Measurements from ENCODE around the gene SIT1. TPM values are rescaled to one million over a fixed set of nuclear protein-coding genes. Genes with fewer than 3 reads are reported as not detected.

SIT1 gene
- total and polyA plus RNA-seq, 10 donors, result 24.2 to 82.7 (median 41.1) TPM

- Histone ChIP-seq H3K9me3 (no peaks in the 10 kb centered on the region), H3K27ac (no peak overlapping the region), H3K4me1 (peaks cover 0 to 5% (median 0%) of the 10 kb centered on the region in 6 donors), H3K4me3 (no peak overlapping the region), H3K27me3 (replicated peaks in 1 of 7) (no peaks in the 10 kb centered on the region), H3K36me3 (no peaks in the 10 kb centered on the region)
- TF ChIP-seq POLR2AphosphoS5 (IDR thresholded peaks at IDR 0.05), result no peak
- no peak for TF ChIP-seq POLR2A (IDR thresholded peaks at IDR 0.05)
- TF ChIP-seq CTCF (IDR thresholded peaks at IDR 0.05 in 8 of 11, conservative IDR thresholded peaks at IDR 0.05 in 3 of 11), result no peak
- 60 to 83% (median 78%) methylated on average over 2 of the region's 2 CpGs for WGBS, 5 donors
- intact Hi-C loops (cut with DNase I; ENCODE audit: low total_unique reads), result no loop called here
- no peak for DNase-seq
These were observed 23.2 kb downstream of the SIT1 start for GRCh38 chr9:35627575-35627974.

GRCh38 chr9:35619800-35620158, 31.0 kb downstream of the SIT1 start:
- H3K27me3 ChIP-seq (replicated peaks in 1 of 7), result no peaks in the 10 kb centered on the region
- DNase-seq, result peak; percentile 87
- H3K4me1 ChIP-seq, result peaks cover 17 to 77% (median 61%) of the 10 kb centered on the region in 6 donors
- H3K4me3 ChIP-seq, result peak overlapping the region in 2 of 8 donors; percentile 52 to 82
- intact Hi-C loops (cut with DNase I; ENCODE audit: low total_unique reads), result no loop called here
- 10 to 23% (median 15%) methylated on average over 2 of the region's 2 CpGs for WGBS, 5 donors
- TF ChIP-seq POLR2A (IDR thresholded peaks at IDR 0.05) (no peak), CTCF (IDR thresholded peaks at IDR 0.05 in 8 of 11, conservative IDR thresholded peaks at IDR 0.05 in 3 of 11) (no peak), POLR2AphosphoS5 (IDR thresholded peaks at IDR 0.05) (no peak)
- peaks cover 0 to 17% (median 0%) of the 10 kb centered on the region in 6 donors for H3K36me3 ChIP-seq
- peak overlapping the region; percentile 72 to 94 (median 84) for H3K27ac ChIP-seq
- no peaks in the 10 kb centered on the region for H3K9me3 ChIP-seq

GRCh38 chr9:35618854-35619799, 31.6 kb downstream of the SIT1 start:
- intact Hi-C loops (cut with DNase I; ENCODE audit: low total_unique reads), result no loop called here
- 51 to 56% (median 54%) methylated on average over 17 of the region's 17 CpGs for WGBS, 5 donors
- TF ChIP-seq POLR2AphosphoS5 (IDR thresholded peaks at IDR 0.05) (peak; percentile 61 to 94 (median 92)), CTCF (IDR thresholded peaks at IDR 0.05 in 8 of 11, conservative IDR thresholded peaks at IDR 0.05 in 3 of 11) (peak in 2 of 11 experiments; percentile 6 to 18), POLR2A (IDR thresholded peaks at IDR 0.05) (no peak)
- Histone ChIP-seq H3K4me1 (peaks cover 17 to 83% (median 62%) of the 10 kb centered on the region in 6 donors), H3K4me3 (peak overlapping the region in 5 of 8 donors; percentile 43 to 82 (median 55)), H3K9me3 (no peaks in the 10 kb centered on the region), H3K36me3 (peaks cover 0 to 23% (median 0%) of the 10 kb centered on the region in 6 donors), H3K27me3 (replicated peaks in 1 of 7) (no peaks in the 10 kb centered on the region), H3K27ac (peak overlapping the region; percentile 72 to 94 (median 84))
- DNase-seq, result peak; percentile 93

- WGBS, 5 donors, result 35 to 62% (median 52%) methylated on average over 7 of the region's 7 CpGs
- peak; percentile 83 for DNase-seq
These were observed 32.4 kb downstream of the SIT1 start, which contains the start of gene CD72 for GRCh38 chr9:35618325-35618727. TSS of gene CD72 (minus strand) at chr9:35618413. CDS start at chr9:35618303, 110 bp downstream.

More at GRCh38 chr9:35618325-35618727, 32.4 kb downstream of the SIT1 start, which contains the start of gene CD72:
- Histone ChIP-seq H3K36me3 (peaks cover 0 to 31% (median 0%) of the 10 kb centered on the region in 6 donors), H3K27ac (peak within 1 kb of the TSS; percentile 72 to 94 (median 84)), H3K4me3 (peak within 1 kb of the TSS; percentile 43 to 82 (median 56)), H3K9me3 (no peaks in the 10 kb centered on the region), H3K4me1 (peaks cover 17 to 91% (median 62%) of the 10 kb centered on the region in 6 donors), H3K27me3 (replicated peaks in 1 of 7) (no peaks in the 10 kb centered on the region)
- intact Hi-C loops (cut with DNase I; ENCODE audit: low total_unique reads), result no loop called here
- TF ChIP-seq POLR2A (IDR thresholded peaks at IDR 0.05) (peak in 2 of 3 donors; percentile 57 to 74), POLR2AphosphoS5 (IDR thresholded peaks at IDR 0.05) (peak; percentile 35 to 94 (median 82)), CTCF (IDR thresholded peaks at IDR 0.05 in 8 of 11, conservative IDR thresholded peaks at IDR 0.05 in 3 of 11) (no peak)

Measured in spleen (tissue), 11 donors.